HEK293 (cell line): ENCODE results near the gene ELOVL6.

Source experiments
- CTCF ChIA-PET: fragments of 350-600 bp; formaldehyde crosslinking; extraction: SDS; loops from one replicate; lab custom pipeline; 2021; ENCODE audit warnings: antibody characterized with exemption; lab: Yijun Ruan, JAX
- POLR2A ChIA-PET: fragments of 300-600 bp; formaldehyde crosslinking; extraction: SDS; loops from one replicate; lab custom pipeline; 2020; ENCODE audit warnings: antibody characterized with exemption, inconsistent platforms; lab: Yijun Ruan, JAX
- H3K27ac ChIP-seq: fragments of 200-500 bp; sonication (Bioruptor generic); 2 replicates; pipeline ENCODE4 v1.5.1; 2014; ENCODE audit warnings: low read depth, low read length, control low read depth, inconsistent platforms; ENCODE audit errors: extremely low read depth
- H3K36me3 ChIP-seq, 2 experiments: fragments of 200-500 bp in 1 of 2; sonication (Bioruptor generic) in 1 of 2; 1 replicate in 1 of 2; 2 replicates in 1 of 2; pipeline ENCODE4 v1.5.1; 2014 to 2017; ENCODE audit warnings: inconsistent platforms in 2 of 2, low read length in 2 of 2; ENCODE audit not compliant: control insufficient read depth in 2 of 2, insufficient read depth in 1 of 2
- H3K4me1 ChIP-seq: fragments of 200-500 bp; sonication (Bioruptor generic); 2 replicates; pipeline ENCODE4 v1.5.1; 2014; ENCODE audit warnings: mild to moderate bottlenecking, low read length, inconsistent platforms; ENCODE audit not compliant: control insufficient read depth, insufficient read depth
- H3K4me3 ChIP-seq: 2 replicates; pipeline ENCODE4 v1.5.1; 2011; ENCODE audit warnings: low read depth, mild to moderate bottlenecking, control low read depth, low read length, moderate library complexity
- H3K9me3 ChIP-seq: fragments of 200-500 bp; sonication (Bioruptor generic); 2 replicates; pipeline ENCODE4 v1.5.1; 2014; ENCODE audit warnings: low read depth, low read length, inconsistent platforms; ENCODE audit not compliant: control insufficient read depth, insufficient read depth
- GLIS1 ChIP-seq: fragments of 450-650 bp; formaldehyde crosslinking; IDR thresholded peaks from 2 replicates; pipeline ENCODE4 v1.5.1; 2016; ENCODE audit warnings: missing biosample characterization, missing genetic modification characterization
- OSR2 ChIP-seq: fragments of 450-650 bp; formaldehyde crosslinking; IDR thresholded peaks from 2 replicates; pipeline ENCODE4 v1.5.1; 2016; ENCODE audit warnings: missing biosample characterization, missing genetic modification characterization
- TRIM28 ChIP-seq: IDR thresholded peaks from 2 replicates; pipeline ENCODE4 v1.6.1; 2011; ENCODE audit warnings: low read length, control low read depth, borderline replicate concordance
- ZBTB7A ChIP-seq: fragments of 450-650 bp; formaldehyde crosslinking; IDR thresholded peaks from 2 replicates; pipeline ENCODE4 v1.5.1; 2016; ENCODE audit warnings: low read depth, missing biosample characterization, missing genetic modification characterization
- ZNF16 ChIP-seq: fragments of 450-650 bp; formaldehyde crosslinking; IDR thresholded peaks from 2 replicates; pipeline ENCODE4 v1.5.1; 2016; ENCODE audit warnings: low read depth, missing biosample characterization, missing genetic modification characterization
- ZNF169 ChIP-seq: fragments of 450-650 bp; formaldehyde crosslinking; IDR thresholded peaks from 2 replicates; pipeline ENCODE4 v1.5.1; 2016; ENCODE audit warnings: missing biosample characterization, missing genetic modification characterization
- ZNF174 ChIP-seq: fragments of 450-650 bp; formaldehyde crosslinking; IDR thresholded peaks from 2 replicates; pipeline ENCODE4 v1.5.0; 2017; ENCODE audit warnings: missing biosample characterization, mild to moderate bottlenecking, missing genetic modification characterization
- ZNF221 ChIP-seq: fragments of 450-650 bp; formaldehyde crosslinking; IDR thresholded peaks from 2 replicates; pipeline ENCODE4 v1.5.1; 2017; ENCODE audit warnings: missing biosample characterization, missing genetic modification characterization, borderline replicate concordance
- ZNF302 ChIP-seq: fragments of 450-650 bp; formaldehyde crosslinking; IDR thresholded peaks from 2 replicates; pipeline ENCODE4 v1.5.1; 2016; ENCODE audit warnings: missing biosample characterization, missing genetic modification characterization, low read depth
- ZNF324 ChIP-seq: fragments of 450-650 bp; formaldehyde crosslinking; IDR thresholded peaks from 2 replicates; pipeline ENCODE4 v1.5.1; 2016; ENCODE audit warnings: missing biosample characterization, missing genetic modification characterization
- ZNF350 ChIP-seq: fragments of 450-650 bp; formaldehyde crosslinking; IDR thresholded peaks from 2 replicates; pipeline ENCODE4 v1.5.0; 2017; ENCODE audit warnings: missing biosample characterization, mild to moderate bottlenecking, missing genetic modification characterization
- ZNF433 ChIP-seq: fragments of 450-650 bp; formaldehyde crosslinking; IDR thresholded peaks from 2 replicates; pipeline ENCODE4 v1.5.1; 2016; ENCODE audit warnings: missing biosample characterization, missing genetic modification characterization, low read depth
- ZNF624 ChIP-seq: fragments of 450-650 bp; formaldehyde crosslinking; IDR thresholded peaks from 2 replicates; pipeline ENCODE4 v1.5.1; 2017; ENCODE audit warnings: missing biosample characterization, missing genetic modification characterization
- ZNF76 ChIP-seq: fragments of 450-650 bp; formaldehyde crosslinking; IDR thresholded peaks from 2 replicates; pipeline ENCODE4; 2016; ENCODE audit warnings: low read depth, missing biosample characterization, missing genetic modification characterization, borderline replicate concordance
- ZSCAN23 ChIP-seq: fragments of 450-650 bp; formaldehyde crosslinking; IDR thresholded peaks from 2 replicates; pipeline ENCODE4 v1.5.1; 2016; ENCODE audit warnings: missing biosample characterization, missing genetic modification characterization
- ZSCAN30 ChIP-seq: fragments of 450-650 bp; IDR thresholded peaks from 2 replicates; pipeline ENCODE4 v1.5.1; 2018; ENCODE audit warnings: missing biosample characterization, mild to moderate bottlenecking, missing genetic modification characterization, moderate library complexity
- TF ChIP-seq, protein P1 (sequence below): fragments of 450-650 bp; IDR thresholded peaks from 2 replicates; pipeline ENCODE4 v1.5.1; 2018; ENCODE audit warnings: missing biosample characterization, mild to moderate bottlenecking, missing genetic modification characterization
- TF ChIP-seq, protein P2 (sequence below): fragments of 450-650 bp; formaldehyde crosslinking; IDR thresholded peaks from 2 replicates; pipeline ENCODE4 v1.5.1; 2016; ENCODE audit warnings: missing biosample characterization, missing genetic modification characterization
- TF ChIP-seq, protein P3 (sequence below): fragments of 450-650 bp; formaldehyde crosslinking; IDR thresholded peaks from 2 replicates; pipeline ENCODE4 v1.5.1; 2016; ENCODE audit warnings: missing biosample characterization, missing genetic modification characterization
- TF ChIP-seq, protein P4 (sequence below): fragments of 450-650 bp; formaldehyde crosslinking; conservative IDR thresholded peaks from 2 replicates; pipeline ENCODE4 v1.5.1; 2016; ENCODE audit warnings: low read depth, missing biosample characterization, missing genetic modification characterization
- TF ChIP-seq, protein P5 (sequence below): fragments of 450-650 bp; formaldehyde crosslinking; IDR thresholded peaks from 2 replicates; pipeline ENCODE4 v1.5.1; 2016; ENCODE audit warnings: missing biosample characterization, missing genetic modification characterization
- TF ChIP-seq, protein P6 (sequence below): fragments of 450-650 bp; formaldehyde crosslinking; IDR thresholded peaks from 2 replicates; pipeline ENCODE4 v1.5.1; 2016; ENCODE audit warnings: missing biosample characterization, missing genetic modification characterization

ELOVL6 gene

DNA sequence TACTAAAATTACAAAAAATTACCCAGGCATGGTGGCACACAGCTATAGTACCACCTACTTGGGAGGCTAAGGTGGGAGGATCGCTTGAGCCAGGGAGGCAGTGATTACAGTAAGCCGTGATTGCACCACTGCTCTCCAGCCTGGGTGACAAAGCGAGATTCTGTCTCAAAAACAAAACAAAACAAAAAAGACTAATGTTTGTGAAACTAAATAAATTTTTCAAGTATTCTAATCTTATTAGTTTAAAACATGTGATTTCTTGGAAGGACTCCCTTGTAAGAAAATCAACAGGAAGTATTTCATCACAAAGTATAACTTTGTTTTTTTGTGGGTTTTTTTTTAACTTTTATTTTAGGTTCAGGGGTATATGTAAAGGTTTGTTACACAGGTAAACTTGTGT lies 196.1 kb downstream of the ELOVL6 start:
- no peaks in the 10 kb centered on the region for H3K9me3 ChIP-seq
- TF ChIP-seq ZNF302 (tag by site-specific recombination) (no peak), ZNF169 (no peak), ZNF433 (tag by site-specific recombination) (no peak), ZNF324 (no peak), OSR2 (tag by site-specific recombination) (no peak), ZNF16 (tag by site-specific recombination) (no peak), ZSCAN30 (tag by site-specific recombination) (no peak), ZNF221 (tag by site-specific recombination) (no peak)
- TF ChIP-seq, protein P1, sequence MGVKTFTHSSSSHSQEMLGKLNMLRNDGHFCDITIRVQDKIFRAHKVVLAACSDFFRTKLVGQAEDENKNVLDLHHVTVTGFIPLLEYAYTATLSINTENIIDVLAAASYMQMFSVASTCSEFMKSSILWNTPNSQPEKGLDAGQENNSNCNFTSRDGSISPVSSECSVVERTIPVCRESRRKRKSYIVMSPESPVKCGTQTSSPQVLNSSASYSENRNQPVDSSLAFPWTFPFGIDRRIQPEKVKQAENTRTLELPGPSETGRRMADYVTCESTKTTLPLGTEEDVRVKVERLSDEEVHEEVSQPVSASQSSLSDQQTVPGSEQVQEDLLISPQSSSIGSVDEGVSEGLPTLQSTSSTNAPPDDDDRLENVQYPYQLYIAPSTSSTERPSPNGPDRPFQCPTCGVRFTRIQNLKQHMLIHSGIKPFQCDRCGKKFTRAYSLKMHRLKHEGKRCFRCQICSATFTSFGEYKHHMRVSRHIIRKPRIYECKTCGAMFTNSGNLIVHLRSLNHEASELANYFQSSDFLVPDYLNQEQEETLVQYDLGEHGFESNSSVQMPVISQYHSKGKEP (tag by site-specific recombination) = no peak
- CTCF ChIA-PET = interaction anchor here (1.7 to 1.8 kb wide), 2 partner anchors 507 to 513 kb away, joined by 10 to 16 read pairs; no protein-coding TSS in a partner anchor
- H3K4me1 ChIP-seq = no peaks in the 10 kb centered on the region
- no peaks in the 10 kb centered on the region for H3K36me3 ChIP-seq
- no peak overlapping the region for H3K27ac ChIP-seq
- POLR2A ChIA-PET = no interaction called here
- no peak overlapping the region for H3K4me3 ChIP-seq

DNA sequence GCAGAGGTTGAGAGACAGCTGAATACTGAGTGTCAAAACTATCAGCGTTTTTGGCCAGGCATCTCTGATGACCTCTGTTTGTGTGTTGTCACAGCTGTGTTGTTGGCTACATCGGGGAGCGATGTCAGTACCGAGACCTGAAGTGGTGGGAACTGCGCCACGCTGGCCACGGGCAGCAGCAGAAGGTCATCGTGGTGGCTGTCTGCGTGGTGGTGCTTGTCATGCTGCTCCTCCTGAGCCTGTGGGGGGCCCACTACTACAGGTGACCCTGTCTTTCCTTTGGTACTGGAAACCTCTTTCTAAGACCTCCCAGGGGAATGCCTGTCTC lies 198.9 kb downstream of the ELOVL6 start:
- H3K4me3 ChIP-seq = no peak overlapping the region
- ChIA-PET POLR2A (no interaction called here), CTCF (interaction anchor here (0.6 to 4.2 kb wide), 7 partner anchors 17 to 1853 kb away, joined by 3 to 63 read pairs (median 3); no protein-coding TSS in a partner anchor)
- no peaks in the 10 kb centered on the region for H3K36me3 ChIP-seq
- H3K9me3 ChIP-seq = no peaks in the 10 kb centered on the region
- no peaks in the 10 kb centered on the region for H3K4me1 ChIP-seq
- no peak overlapping the region for H3K27ac ChIP-seq
- no peak for TF ChIP-seq ZSCAN23 (tag by site-specific recombination)
- TF ChIP-seq, protein P2, sequence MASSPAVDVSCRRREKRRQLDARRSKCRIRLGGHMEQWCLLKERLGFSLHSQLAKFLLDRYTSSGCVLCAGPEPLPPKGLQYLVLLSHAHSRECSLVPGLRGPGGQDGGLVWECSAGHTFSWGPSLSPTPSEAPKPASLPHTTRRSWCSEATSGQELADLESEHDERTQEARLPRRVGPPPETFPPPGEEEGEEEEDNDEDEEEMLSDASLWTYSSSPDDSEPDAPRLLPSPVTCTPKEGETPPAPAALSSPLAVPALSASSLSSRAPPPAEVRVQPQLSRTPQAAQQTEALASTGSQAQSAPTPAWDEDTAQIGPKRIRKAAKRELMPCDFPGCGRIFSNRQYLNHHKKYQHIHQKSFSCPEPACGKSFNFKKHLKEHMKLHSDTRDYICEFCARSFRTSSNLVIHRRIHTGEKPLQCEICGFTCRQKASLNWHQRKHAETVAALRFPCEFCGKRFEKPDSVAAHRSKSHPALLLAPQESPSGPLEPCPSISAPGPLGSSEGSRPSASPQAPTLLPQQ (tag by site-specific recombination) = no peak
- TF ChIP-seq ZNF624 (tag by site-specific recombination) = no peak
- TF ChIP-seq, protein P3, sequence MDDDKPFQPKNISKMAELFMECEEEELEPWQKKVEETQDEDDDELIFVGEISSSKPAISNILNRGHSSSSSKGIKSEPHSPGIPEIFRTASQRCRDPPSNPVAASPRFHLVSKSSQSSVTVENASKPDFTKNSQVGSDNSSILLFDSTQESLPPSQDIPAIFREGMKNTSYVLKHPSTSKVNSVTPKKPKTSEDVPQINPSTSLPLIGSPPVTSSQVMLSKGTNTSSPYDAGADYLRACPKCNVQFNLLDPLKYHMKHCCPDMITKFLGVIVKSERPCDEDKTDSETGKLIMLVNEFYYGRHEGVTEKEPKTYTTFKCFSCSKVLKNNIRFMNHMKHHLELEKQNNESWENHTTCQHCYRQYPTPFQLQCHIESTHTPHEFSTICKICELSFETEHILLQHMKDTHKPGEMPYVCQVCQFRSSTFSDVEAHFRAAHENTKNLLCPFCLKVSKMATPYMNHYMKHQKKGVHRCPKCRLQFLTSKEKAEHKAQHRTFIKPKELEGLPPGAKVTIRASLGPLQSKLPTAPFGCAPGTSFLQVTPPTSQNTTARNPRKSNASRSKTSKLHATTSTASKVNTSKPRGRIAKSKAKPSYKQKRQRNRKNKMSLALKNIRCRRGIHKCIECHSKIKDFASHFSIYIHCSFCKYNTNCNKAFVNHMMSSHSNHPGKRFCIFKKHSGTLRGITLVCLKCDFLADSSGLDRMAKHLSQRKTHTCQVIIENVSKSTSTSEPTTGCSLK (tag by site-specific recombination) = no peak
- TF ChIP-seq, protein P4, sequence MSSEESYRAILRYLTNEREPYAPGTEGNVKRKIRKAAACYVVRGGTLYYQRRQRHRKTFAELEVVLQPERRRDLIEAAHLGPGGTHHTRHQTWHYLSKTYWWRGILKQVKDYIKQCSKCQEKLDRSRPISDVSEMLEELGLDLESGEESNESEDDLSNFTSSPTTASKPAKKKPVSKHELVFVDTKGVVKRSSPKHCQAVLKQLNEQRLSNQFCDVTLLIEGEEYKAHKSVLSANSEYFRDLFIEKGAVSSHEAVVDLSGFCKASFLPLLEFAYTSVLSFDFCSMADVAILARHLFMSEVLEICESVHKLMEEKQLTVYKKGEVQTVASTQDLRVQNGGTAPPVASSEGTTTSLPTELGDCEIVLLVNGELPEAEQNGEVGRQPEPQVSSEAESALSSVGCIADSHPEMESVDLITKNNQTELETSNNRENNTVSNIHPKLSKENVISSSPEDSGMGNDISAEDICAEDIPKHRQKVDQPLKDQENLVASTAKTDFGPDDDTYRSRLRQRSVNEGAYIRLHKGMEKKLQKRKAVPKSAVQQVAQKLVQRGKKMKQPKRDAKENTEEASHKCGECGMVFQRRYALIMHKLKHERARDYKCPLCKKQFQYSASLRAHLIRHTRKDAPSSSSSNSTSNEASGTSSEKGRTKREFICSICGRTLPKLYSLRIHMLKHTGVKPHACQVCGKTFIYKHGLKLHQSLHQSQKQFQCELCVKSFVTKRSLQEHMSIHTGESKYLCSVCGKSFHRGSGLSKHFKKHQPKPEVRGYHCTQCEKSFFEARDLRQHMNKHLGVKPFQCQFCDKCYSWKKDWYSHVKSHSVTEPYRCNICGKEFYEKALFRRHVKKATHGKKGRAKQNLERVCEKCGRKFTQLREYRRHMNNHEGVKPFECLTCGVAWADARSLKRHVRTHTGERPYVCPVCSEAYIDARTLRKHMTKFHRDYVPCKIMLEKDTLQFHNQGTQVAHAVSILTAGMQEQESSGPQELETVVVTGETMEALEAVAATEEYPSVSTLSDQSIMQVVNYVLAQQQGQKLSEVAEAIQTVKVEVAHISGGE (tag by site-specific recombination) = no peak
- TF ChIP-seq, protein P5, sequence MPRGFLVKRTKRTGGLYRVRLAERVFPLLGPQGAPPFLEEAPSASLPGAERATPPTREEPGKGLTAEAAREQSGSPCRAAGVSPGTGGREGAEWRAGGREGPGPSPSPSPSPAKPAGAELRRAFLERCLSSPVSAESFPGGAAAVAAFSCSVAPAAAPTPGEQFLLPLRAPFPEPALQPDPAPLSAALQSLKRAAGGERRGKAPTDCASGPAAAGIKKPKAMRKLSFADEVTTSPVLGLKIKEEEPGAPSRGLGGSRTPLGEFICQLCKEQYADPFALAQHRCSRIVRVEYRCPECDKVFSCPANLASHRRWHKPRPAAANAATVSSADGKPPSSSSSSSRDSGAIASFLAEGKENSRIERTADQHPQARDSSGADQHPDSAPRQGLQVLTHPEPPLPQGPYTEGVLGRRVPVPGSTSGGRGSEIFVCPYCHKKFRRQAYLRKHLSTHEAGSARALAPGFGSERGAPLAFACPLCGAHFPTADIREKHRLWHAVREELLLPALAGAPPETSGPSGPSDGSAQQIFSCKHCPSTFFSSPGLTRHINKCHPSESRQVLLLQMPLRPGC = no peak
- TF ChIP-seq ZNF174 (tag by site-specific recombination) = no peak
- no peak for TF ChIP-seq GLIS1 (tag by site-specific recombination)
- TF ChIP-seq ZNF350 (tag by site-specific recombination) = no peak
- no peak for TF ChIP-seq ZBTB7A (tag by site-specific recombination)
- TF ChIP-seq TRIM28 = no peak
- TF ChIP-seq, protein P6, sequence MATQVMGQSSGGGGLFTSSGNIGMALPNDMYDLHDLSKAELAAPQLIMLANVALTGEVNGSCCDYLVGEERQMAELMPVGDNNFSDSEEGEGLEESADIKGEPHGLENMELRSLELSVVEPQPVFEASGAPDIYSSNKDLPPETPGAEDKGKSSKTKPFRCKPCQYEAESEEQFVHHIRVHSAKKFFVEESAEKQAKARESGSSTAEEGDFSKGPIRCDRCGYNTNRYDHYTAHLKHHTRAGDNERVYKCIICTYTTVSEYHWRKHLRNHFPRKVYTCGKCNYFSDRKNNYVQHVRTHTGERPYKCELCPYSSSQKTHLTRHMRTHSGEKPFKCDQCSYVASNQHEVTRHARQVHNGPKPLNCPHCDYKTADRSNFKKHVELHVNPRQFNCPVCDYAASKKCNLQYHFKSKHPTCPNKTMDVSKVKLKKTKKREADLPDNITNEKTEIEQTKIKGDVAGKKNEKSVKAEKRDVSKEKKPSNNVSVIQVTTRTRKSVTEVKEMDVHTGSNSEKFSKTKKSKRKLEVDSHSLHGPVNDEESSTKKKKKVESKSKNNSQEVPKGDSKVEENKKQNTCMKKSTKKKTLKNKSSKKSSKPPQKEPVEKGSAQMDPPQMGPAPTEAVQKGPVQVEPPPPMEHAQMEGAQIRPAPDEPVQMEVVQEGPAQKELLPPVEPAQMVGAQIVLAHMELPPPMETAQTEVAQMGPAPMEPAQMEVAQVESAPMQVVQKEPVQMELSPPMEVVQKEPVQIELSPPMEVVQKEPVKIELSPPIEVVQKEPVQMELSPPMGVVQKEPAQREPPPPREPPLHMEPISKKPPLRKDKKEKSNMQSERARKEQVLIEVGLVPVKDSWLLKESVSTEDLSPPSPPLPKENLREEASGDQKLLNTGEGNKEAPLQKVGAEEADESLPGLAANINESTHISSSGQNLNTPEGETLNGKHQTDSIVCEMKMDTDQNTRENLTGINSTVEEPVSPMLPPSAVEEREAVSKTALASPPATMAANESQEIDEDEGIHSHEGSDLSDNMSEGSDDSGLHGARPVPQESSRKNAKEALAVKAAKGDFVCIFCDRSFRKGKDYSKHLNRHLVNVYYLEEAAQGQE (tag by site-specific recombination) = no peak
- TF ChIP-seq ZNF76 = no peak
